Type B pancreatic cell (in vitro differentiated cells): ENCODE measurements around the gene AADACL3. TPM values are rescaled to one million over a fixed set of nuclear protein-coding genes. Genes with fewer than 3 reads are reported as not detected.
A peak's percentile ranks its signal among the peaks of the same experiment; 100 is the strongest.

Source experiments
- DNase-seq: peaks from one replicate; pipeline ENCODE4 v3.0.0; 2021; ENCODE audit warnings: mixed read lengths; ENCODE audit not compliant: unreplicated experiment; ENCODE audit errors: extremely low spot score
- H3K27ac Mint-ChIP-seq: 2 replicates; pipeline ENCODE4 v1.8.0; 2021; ENCODE audit warnings: mild to moderate bottlenecking, mixed read lengths
- H3K27me3 Mint-ChIP-seq: 2 replicates; pipeline ENCODE4 v1.8.0; 2021; ENCODE audit warnings: mixed read lengths
- H3K36me3 Mint-ChIP-seq: 2 replicates; pipeline ENCODE4 v1.8.0; 2021; ENCODE audit warnings: mixed read lengths
- H3K4me1 Mint-ChIP-seq: one replicate; pipeline ENCODE4 v1.8.0; 2021; ENCODE audit warnings: mixed read lengths; ENCODE audit not compliant: unreplicated experiment
- H3K4me3 Mint-ChIP-seq: 2 replicates; pipeline ENCODE4 v1.8.0; 2021; ENCODE audit warnings: mild to moderate bottlenecking, mixed read lengths
- H3K9me3 Mint-ChIP-seq: 2 replicates; pipeline ENCODE4 v1.8.0; 2021; ENCODE audit warnings: mixed read lengths
- total RNA-seq: library from RNA; stranded (reverse); gene quantifications from 2 replicates; pipeline ENCODE4 v1.2.1, GENCODE V29; 2021; ENCODE audit warnings: low replicate concordance
- TF ChIP-seq, protein P1 (sequence below): fragments of 200-600 bp; sonication (generic); conservative IDR thresholded peaks from 2 replicates; pipeline ENCODE4 v1.5.0; 2021; ENCODE audit warnings: antibody characterized with exemption, mild to moderate bottlenecking

AADACL3 gene
- total RNA-seq, 1 donor from 2014 or later, result not detected

DNA sequence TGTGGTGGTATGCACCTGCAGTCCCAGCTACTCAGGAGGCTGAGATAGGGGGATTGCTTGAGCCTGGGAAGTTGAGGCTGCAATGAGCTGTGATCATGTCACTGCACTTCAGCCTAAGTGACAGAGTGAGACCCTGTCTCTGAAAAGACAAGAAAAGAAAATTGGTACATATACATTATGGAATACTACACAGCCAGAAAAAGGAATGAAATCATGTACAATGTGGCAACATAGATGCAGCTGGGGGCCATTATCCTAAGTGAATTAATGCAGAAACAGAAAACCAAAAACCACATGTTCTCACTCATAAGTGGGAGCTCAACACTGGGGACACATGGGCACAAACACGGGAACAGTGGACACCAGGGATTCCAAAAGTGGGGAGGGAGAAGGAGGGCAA, 23.0 kb downstream of the AADACL3 start:
- Mint-ChIP-seq H3K27me3 (peaks cover 18% of the 10 kb centered on the region), H3K4me1 (no peaks in the 10 kb centered on the region), H3K27ac (no peak overlapping the region), H3K4me3 (no peak overlapping the region), H3K36me3 (no peaks in the 10 kb centered on the region), H3K9me3 (no peaks in the 10 kb centered on the region)
- TF ChIP-seq, protein P1, sequence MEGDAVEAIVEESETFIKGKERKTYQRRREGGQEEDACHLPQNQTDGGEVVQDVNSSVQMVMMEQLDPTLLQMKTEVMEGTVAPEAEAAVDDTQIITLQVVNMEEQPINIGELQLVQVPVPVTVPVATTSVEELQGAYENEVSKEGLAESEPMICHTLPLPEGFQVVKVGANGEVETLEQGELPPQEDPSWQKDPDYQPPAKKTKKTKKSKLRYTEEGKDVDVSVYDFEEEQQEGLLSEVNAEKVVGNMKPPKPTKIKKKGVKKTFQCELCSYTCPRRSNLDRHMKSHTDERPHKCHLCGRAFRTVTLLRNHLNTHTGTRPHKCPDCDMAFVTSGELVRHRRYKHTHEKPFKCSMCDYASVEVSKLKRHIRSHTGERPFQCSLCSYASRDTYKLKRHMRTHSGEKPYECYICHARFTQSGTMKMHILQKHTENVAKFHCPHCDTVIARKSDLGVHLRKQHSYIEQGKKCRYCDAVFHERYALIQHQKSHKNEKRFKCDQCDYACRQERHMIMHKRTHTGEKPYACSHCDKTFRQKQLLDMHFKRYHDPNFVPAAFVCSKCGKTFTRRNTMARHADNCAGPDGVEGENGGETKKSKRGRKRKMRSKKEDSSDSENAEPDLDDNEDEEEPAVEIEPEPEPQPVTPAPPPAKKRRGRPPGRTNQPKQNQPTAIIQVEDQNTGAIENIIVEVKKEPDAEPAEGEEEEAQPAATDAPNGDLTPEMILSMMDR, result no peak
- DNase-seq, result no peak

DNA sequence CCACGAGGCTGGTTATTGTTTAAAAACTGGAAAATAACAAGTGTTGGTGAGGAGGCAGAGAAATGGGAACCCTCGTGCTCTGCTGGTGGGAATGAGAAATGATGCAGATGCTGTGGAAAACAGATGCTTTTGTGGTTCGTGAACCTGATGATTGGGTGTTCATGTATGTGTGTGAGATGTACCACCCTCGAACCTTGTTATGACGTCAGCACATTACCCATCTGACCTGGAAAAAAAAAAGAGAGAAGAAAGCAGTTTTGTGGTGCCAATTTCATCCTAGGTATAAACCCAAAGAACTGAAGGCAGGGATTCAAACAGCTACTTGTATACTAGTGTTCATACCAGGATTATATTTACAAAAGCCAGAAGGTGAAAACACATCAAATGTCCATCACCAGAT, 23.7 kb downstream of the AADACL3 start:
- TF ChIP-seq, protein P1, result no peak
- Mint-ChIP-seq H3K4me1 (no peaks in the 10 kb centered on the region), H3K27ac (no peak overlapping the region), H3K9me3 (no peaks in the 10 kb centered on the region), H3K36me3 (no peaks in the 10 kb centered on the region), H3K27me3 (peaks cover 15% of the 10 kb centered on the region), H3K4me3 (no peak overlapping the region)
- DNase-seq, result no peak

DNA sequence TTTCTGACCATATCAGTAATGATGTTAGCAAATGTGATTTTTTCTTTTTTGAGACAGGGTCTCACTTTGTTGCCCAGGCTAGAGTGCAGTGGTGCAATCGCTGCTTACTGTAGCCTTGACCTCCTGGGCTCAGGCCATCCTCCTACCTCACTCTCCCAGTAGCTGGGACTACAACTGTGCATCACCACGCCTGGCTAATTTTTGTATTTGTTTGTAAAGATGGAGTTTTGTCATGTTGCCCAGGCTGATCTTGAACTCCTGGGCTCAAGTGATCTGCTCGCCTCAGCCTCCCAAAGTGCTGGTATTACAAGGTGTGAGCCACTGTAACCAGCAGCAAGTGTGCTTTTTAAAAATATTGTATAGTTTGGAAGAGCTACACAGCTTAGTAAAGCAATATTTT, 26.0 kb downstream of the AADACL3 start:
- peaks cover 7% of the 10 kb centered on the region for H3K36me3 Mint-ChIP-seq
- TF ChIP-seq, protein P1, result no peak
- H3K4me3 Mint-ChIP-seq, result no peak overlapping the region
- H3K4me1 Mint-ChIP-seq, result peaks cover 8% of the 10 kb centered on the region
- H3K27me3 Mint-ChIP-seq, result peaks cover 21% of the 10 kb centered on the region
- H3K27ac Mint-ChIP-seq, result no peak overlapping the region
- no peak for DNase-seq
- peaks cover 12% of the 10 kb centered on the region for H3K9me3 Mint-ChIP-seq

DNA sequence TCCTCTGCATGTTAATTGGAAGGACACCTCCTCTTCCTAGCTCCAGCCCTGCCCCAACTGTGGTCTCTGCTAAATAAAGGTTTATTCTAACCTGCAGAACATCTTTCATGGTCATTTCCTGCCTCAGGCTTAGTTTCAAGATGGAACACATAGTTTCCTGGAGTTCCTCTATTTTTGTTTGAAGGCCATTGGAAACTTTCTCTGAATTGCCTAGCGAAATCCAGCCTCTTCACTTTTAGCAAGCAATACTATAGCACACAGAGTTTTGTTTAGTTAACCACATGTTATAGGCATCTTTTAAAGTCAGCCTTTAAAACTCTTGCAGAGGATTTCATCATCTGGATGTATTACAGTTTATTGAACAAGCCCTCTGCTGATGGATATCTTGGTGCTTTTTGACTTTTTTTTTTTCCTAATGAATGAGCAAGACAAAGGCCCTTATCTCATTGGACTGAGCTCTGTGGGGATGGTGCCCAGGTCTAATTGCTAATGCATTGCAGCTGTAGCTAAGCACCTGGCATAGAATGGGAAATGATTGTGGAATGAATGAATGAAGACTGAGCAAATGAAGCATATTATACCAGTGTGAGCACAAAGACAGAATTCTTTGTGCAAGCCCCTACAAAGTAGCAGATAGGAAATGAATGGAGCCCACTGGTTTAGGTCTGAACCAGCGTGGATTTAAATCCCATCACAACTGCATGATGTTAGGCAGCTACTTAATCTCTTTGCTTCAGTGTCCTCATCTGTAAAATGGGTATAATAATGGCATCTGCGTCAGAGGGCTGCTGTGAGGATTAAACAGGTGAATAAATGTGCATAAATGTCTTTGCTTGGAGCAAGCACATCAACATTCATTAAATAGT, 29.4 kb downstream of the AADACL3 start:
- Mint-ChIP-seq H3K27ac (peak overlapping the region; percentile 72), H3K4me3 (peak overlapping the region; percentile 67), H3K4me1 (peaks cover 8% of the 10 kb centered on the region), H3K9me3 (peaks cover 31% of the 10 kb centered on the region), H3K36me3 (peaks cover 7% of the 10 kb centered on the region), H3K27me3 (peaks cover 20% of the 10 kb centered on the region)
- TF ChIP-seq, protein P1, result no peak
- DNase-seq, result no peak

DNA sequence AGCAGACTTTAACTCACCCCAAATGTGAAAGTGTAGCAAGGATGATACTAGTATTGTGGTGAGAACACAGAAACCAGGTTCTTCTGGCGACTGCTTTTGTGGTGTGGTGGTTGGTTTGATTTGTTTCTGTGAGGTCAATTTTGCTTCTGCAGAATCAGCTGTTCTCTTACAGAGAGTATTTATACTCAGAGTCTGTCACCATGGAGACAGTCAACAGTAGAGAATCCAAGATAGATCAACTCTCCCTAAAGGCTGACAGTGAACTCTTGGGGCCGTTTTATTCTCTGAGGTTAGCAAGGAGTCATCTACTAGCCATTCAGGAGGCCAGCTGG, 30.0 kb downstream of the AADACL3 start, which contains the start of gene CFAP107:
TSS of gene CFAP107 (plus strand) at position 209 of the 332 bp plus-strand sequence. CDS start 231 bp downstream, outside the sequence.
- Mint-ChIP-seq H3K27ac (peak within 1 kb of the TSS; percentile 72), H3K4me3 (peak within 1 kb of the TSS; percentile 67), H3K36me3 (peaks cover 7% of the 10 kb centered on the region), H3K27me3 (peaks cover 23% of the 10 kb centered on the region), H3K4me1 (peaks cover 8% of the 10 kb centered on the region), H3K9me3 (peaks cover 34% of the 10 kb centered on the region)
- TF ChIP-seq, protein P1, result no peak
- no peak for DNase-seq
